ENCODE measurements around the gene IPMK.

DNA sequence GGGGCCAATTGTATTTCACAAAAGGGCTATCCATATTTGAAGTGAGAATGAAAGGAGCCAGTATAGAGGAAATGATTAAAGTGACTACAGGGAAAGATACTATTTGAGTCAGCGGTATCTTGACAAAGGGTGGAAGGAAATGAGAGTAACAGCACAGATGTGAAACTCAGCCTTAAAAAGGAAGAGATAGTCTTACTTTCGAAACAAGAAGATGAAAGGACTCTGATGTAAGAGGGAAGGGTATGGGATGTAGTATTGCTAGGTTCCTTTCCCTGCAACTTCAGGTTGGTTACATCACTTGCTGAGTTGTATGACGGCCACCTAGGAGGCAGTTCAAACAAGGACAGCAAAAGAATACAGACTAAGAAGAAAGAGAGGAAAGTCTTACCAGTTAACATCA is 14.9 kb upstream of the IPMK start:
- TF ChIP-seq, protein P1, sequence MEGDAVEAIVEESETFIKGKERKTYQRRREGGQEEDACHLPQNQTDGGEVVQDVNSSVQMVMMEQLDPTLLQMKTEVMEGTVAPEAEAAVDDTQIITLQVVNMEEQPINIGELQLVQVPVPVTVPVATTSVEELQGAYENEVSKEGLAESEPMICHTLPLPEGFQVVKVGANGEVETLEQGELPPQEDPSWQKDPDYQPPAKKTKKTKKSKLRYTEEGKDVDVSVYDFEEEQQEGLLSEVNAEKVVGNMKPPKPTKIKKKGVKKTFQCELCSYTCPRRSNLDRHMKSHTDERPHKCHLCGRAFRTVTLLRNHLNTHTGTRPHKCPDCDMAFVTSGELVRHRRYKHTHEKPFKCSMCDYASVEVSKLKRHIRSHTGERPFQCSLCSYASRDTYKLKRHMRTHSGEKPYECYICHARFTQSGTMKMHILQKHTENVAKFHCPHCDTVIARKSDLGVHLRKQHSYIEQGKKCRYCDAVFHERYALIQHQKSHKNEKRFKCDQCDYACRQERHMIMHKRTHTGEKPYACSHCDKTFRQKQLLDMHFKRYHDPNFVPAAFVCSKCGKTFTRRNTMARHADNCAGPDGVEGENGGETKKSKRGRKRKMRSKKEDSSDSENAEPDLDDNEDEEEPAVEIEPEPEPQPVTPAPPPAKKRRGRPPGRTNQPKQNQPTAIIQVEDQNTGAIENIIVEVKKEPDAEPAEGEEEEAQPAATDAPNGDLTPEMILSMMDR (IDR thresholded peaks at IDR 0.05): no peak
- no peak for TF ChIP-seq POLR2A (IDR thresholded peaks at IDR 0.05)
- no peak for TF ChIP-seq EP300 (IDR thresholded peaks at IDR 0.05; ENCODE audit: low read depth)
- no peak for TF ChIP-seq POLR2AphosphoS5 (IDR thresholded peaks at IDR 0.05)

Measured in transverse colon (tissue), 4 donors.